GM23248 (cell line): ENCODE measurements around the gene VEZT. TPM values are rescaled to one million over a fixed set of nuclear protein-coding genes. Genes with fewer than 3 reads are reported as not detected.
"Not testable (repeated sequence)": the region's sequence is repeated elsewhere in the genome, so short reads cannot be mapped to it uniquely, and the experiment has no call there.

ENCODE experiments used
- DNase-seq: peaks from one replicate; pipeline ENCODE4 v3.0.0-alpha.2; 2015
- H2AFZ ChIP-seq: fragments of 200-600 bp; sonication (generic); 2 replicates; pipeline ENCODE4 v1.6.1; 2016; ENCODE audit warnings: antibody characterized with exemption
- H3F3A ChIP-seq: fragments of 200-600 bp; sonication (generic); 2 replicates; pipeline ENCODE4 v1.6.1; 2016; ENCODE audit warnings: mild to moderate bottlenecking, antibody characterized with exemption, mixed run types; ENCODE audit not compliant: insufficient read depth
- H3K27ac ChIP-seq: fragments of 200-600 bp; sonication (generic); 2 replicates; pipeline ENCODE4 v1.5.1; 2016; ENCODE audit warnings: mild to moderate bottlenecking
- H3K27me3 ChIP-seq: fragments of 200-600 bp; sonication (generic); replicated peaks from 2 replicates; pipeline ENCODE4 v1.6.1; 2016; ENCODE audit warnings: mild to moderate bottlenecking; ENCODE audit not compliant: insufficient read depth
- H3K36me3 ChIP-seq: fragments of 200-600 bp; sonication (generic); 2 replicates; pipeline ENCODE4 v1.6.1; 2016; ENCODE audit warnings: low read depth, mild to moderate bottlenecking
- H3K4me1 ChIP-seq: fragments of 200-600 bp; sonication (generic); 2 replicates; pipeline ENCODE4 v1.6.1; 2016; ENCODE audit warnings: mild to moderate bottlenecking; ENCODE audit not compliant: insufficient read depth
- H3K4me2 ChIP-seq: fragments of 200-600 bp; sonication (generic); one replicate; pipeline ENCODE4 v1.6.1; 2016; ENCODE audit warnings: mild to moderate bottlenecking; ENCODE audit not compliant: unreplicated experiment
- H3K4me3 ChIP-seq: fragments of 200-600 bp; sonication (generic); 2 replicates; pipeline ENCODE4 v1.5.1; 2016; ENCODE audit warnings: mild to moderate bottlenecking
- H3K79me2 ChIP-seq: fragments of 200-600 bp; sonication (generic); 2 replicates; pipeline ENCODE4 v1.6.1; 2016; ENCODE audit warnings: mild to moderate bottlenecking; ENCODE audit not compliant: insufficient read depth
- H3K9ac ChIP-seq: fragments of 200-600 bp; sonication (generic); 2 replicates; pipeline ENCODE4 v1.6.1; 2016; ENCODE audit warnings: mild to moderate bottlenecking
- H3K9me2 ChIP-seq: fragments of 200-600 bp; sonication (generic); 2 replicates; pipeline ENCODE4 v1.6.1; 2016; ENCODE audit warnings: mixed run types, mild to moderate bottlenecking, moderate library complexity; ENCODE audit not compliant: insufficient read depth
- H3K9me3 ChIP-seq: fragments of 200-600 bp; sonication (generic); one replicate; pipeline ENCODE4 v1.6.1; 2017; ENCODE audit warnings: low read depth
- H4K20me1 ChIP-seq: fragments of 200-600 bp; sonication (generic); 2 replicates; pipeline ENCODE4 v1.6.0; 2016; ENCODE audit not compliant: insufficient read depth
- EZH2 ChIP-seq: fragments of 200-600 bp; sonication (generic); IDR thresholded peaks from 2 replicates; pipeline ENCODE4 v1.6.1; 2018; ENCODE audit warnings: antibody characterized with exemption, mild to moderate bottlenecking; ENCODE audit not compliant: insufficient read depth, poor library complexity, severe bottlenecking
- EZH2phosphoT487 ChIP-seq: fragments of 200-600 bp; sonication (generic); IDR thresholded peaks from 2 replicates; pipeline ENCODE4 v1.6.1; 2018; ENCODE audit warnings: antibody characterized with exemption, moderate library complexity, mild to moderate bottlenecking, low read depth; ENCODE audit not compliant: insufficient read depth
- WGBS, 2 experiments: methylation state at CpG; one replicate each; pipeline ENCODE4 v1.1.6; 2015 to 2017; ENCODE audit warnings: low lambda C conversion rate in 2 of 2, low coverage in 1 of 2; ENCODE audit errors: missing lambda C conversion rate in 2 of 2; 5-methylcytosine and 5-hydroxymethylcytosine counted together
- in situ Hi-C: fragments of 300-500 bp; cut with MboI; formaldehyde crosslinking; loops from 2 replicates; pipeline ENCODE4 v1.15.0; 2020
- polyA plus RNA-seq: library from polyadenylated mRNA; unstranded; fragments of >200 nt; fragmentation: Nextera tagmentation; extraction: Ambion mirVana; gene quantifications from 2 replicates; pipeline ENCODE4 v1.2.1, GENCODE V29; 2016
- total RNA-seq: library from RNA; depleted of rRNA; stranded (reverse); fragments of >200 nt; shearing (Covaris generic); gene quantifications from 2 replicates; pipeline ENCODE4 v1.2.3, GENCODE V29; 2014

The VEZT gene
- total and polyA plus RNA-seq, 2 experiments from 2014 or later: 36.9 to 40.2 TPM

DNA sequence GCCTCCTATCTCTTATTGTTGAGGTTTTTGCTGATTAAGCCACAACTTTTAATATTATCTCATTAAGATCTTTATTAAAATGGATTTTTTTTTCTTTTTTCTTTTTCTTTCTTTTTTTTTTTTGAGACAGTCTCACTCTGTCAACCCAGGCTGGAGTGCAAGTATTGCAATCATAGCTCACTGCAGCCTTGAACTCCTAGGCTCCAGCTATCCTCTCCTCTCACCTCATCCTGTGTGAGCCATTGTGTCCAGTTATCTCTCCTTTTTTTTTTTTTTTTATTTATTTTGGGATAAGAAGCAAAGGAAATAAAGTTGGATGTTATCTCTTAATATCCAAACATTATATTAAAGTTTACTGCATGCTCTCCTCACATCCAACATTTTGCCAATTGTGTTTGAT is 12.7 kb downstream of the VEZT start:
- Histone ChIP-seq H3K36me3 (no peaks in the 10 kb centered on the region), H3K4me3 (no peak overlapping the region), H3K4me1 (no peaks in the 10 kb centered on the region), H4K20me1 (no peaks in the 10 kb centered on the region; the same call in 1 of the 2 replicates), H3K9ac (no peak overlapping the region), H3K27me3 (no peaks in the 10 kb centered on the region), H2AFZ (no peak overlapping the region), H3K9me2 (no peaks in the 10 kb centered on the region), H3K27ac (no peak overlapping the region), H3F3A (no peaks in the 10 kb centered on the region), H3K79me2 (peaks cover 94% of the 10 kb centered on the region), H3K4me2 (no peak overlapping the region), H3K9me3 (no peaks in the 10 kb centered on the region)
- in situ Hi-C loops: no loop called here
- DNase-seq: no peak
- TF ChIP-seq EZH2phosphoT487 (no peak), EZH2 (no peak)

DNA sequence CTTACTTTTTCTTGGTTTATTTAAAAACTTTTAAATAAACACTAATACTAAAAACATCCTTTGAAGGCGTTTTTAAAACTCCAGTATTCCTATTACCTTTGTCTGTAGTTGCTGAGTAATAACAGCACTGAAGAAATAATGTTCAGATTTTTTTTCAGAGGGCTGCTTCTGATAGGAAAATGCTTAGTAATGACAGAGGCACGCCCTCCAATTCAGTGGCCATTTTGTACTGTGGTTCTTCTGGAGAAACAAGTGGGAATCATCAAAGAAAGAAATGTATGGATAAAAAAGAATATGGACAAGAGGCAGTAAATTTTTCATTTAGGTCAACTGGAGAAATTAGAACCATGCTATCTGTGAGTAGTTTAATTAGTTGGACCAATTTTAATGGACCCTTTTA is 13.6 kb downstream of the VEZT start:
- no peaks in the 10 kb centered on the region for H3K36me3 ChIP-seq
- TF ChIP-seq EZH2phosphoT487 (no peak), EZH2 (no peak)
- no peaks in the 10 kb centered on the region for H3K9me3 ChIP-seq
- no peak overlapping the region for H3K27ac ChIP-seq
- DNase-seq: peak; percentile 34
- no peaks in the 10 kb centered on the region for H3K4me1 ChIP-seq
- no peaks in the 10 kb centered on the region; the same call in 1 of the 2 replicates for H4K20me1 ChIP-seq
- in situ Hi-C loops: no loop called here
- H3K4me3 ChIP-seq: no peak overlapping the region
- no peak overlapping the region for H3K4me2 ChIP-seq
- peaks cover 86% of the 10 kb centered on the region for H3K79me2 ChIP-seq
- H3K9me2 ChIP-seq: no peaks in the 10 kb centered on the region
- 94 to 98% methylated on average over 2 of the region's 2 CpGs for WGBS, 2 experiments
- H3K9ac ChIP-seq: no peak overlapping the region
- H2AFZ ChIP-seq: no peak overlapping the region
- H3K27me3 ChIP-seq: no peaks in the 10 kb centered on the region
- no peaks in the 10 kb centered on the region for H3F3A ChIP-seq

- H3K27ac ChIP-seq, in situ Hi-C loops, H3K9ac ChIP-seq, H3K9me3 ChIP-seq, H3K36me3 ChIP-seq, DNase-seq, H4K20me1 ChIP-seq, H3K4me2 ChIP-seq, H3K4me3 ChIP-seq, H2AFZ ChIP-seq, H3K9me2 ChIP-seq, H3K4me1 ChIP-seq, H3K27me3 ChIP-seq, H3F3A ChIP-seq: not testable (repeated sequence)
- 98 to 99% methylated on average over 14 of the region's 14 CpGs for whole genome bisulfite sequencing, 2 experiments
- peaks cover 86% of the 10 kb centered on the region for H3K79me2 ChIP-seq
Measured at GRCh38 chr12:95234187-95234586, 16.6 kb downstream of the VEZT start.

DNA sequence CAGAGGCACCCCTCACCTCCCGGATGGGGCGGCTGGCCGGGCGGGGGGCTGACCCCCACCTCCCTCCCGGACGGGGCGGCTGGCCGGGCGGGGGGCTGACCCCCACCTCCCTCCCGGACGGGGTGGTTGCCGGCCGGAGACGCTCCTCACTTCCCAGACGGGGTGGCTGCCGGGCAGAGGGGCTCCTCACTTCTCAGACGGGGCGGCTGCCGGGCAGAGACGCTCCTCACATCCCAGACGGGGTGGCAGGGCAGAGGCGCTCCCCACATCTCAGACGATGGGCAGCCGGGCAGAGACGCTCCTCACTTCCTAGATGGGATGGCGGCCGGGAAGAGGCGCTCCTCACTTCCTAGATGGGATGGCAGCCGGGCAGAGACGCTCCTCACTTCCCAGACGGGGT is 18.0 kb downstream of the VEZT start:
- H4K20me1 ChIP-seq, H3K9me2 ChIP-seq, DNase-seq, H3K9ac ChIP-seq, H3K9me3 ChIP-seq, H3K27ac ChIP-seq, H3K36me3 ChIP-seq, H3K4me3 ChIP-seq, H2AFZ ChIP-seq, H3K27me3 ChIP-seq, H3K4me2 ChIP-seq, H3K4me1 ChIP-seq, in situ Hi-C loops, H3F3A ChIP-seq: not testable (repeated sequence)
- WGBS, 2 experiments: 89% methylated on average over 12 of the region's 31 CpGs; no CpG with 5 or more reads in 1 of the 2 experiments
- H3K79me2 ChIP-seq: peaks cover 86% of the 10 kb centered on the region

DNA sequence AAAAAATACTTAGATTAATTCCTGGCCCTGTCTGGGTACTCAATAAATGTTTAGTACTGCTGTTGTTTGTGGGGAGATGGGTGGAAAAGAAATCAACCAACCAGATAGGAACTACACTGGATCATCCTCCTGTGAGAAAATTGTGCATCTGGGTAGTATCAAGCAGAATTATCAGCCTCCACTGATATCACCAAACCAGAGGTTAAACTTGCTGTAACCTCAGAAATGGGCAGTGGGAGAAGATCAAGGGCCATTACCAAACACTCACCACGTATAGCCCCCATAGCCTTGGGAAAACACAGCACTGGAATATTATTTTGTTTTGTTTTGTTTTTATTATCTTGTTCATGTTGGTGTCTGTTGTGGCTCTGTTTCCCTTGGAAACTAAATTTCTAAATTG is 19.7 kb downstream of the VEZT start:
- no peaks in the 10 kb centered on the region for H3K36me3 ChIP-seq
- no peaks in the 10 kb centered on the region for H4K20me1 ChIP-seq
- H3K27me3 ChIP-seq: no peaks in the 10 kb centered on the region
- no peaks in the 10 kb centered on the region for H3F3A ChIP-seq
- no peaks in the 10 kb centered on the region for H3K9me2 ChIP-seq
- DNase-seq: no peak
- in situ Hi-C loops: no loop called here
- H3K4me2 ChIP-seq: no peak overlapping the region
- H3K9ac ChIP-seq: no peak overlapping the region
- no peak for TF ChIP-seq EZH2phosphoT487
- TF ChIP-seq EZH2: no peak
- peaks cover 86% of the 10 kb centered on the region for H3K79me2 ChIP-seq
- H3K4me3 ChIP-seq: no peak overlapping the region
- WGBS, 2 experiments: 11 to 13% methylated on average over 1 of the region's 1 CpG
- H3K4me1 ChIP-seq: no peaks in the 10 kb centered on the region
- no peak overlapping the region for H3K27ac ChIP-seq
- no peaks in the 10 kb centered on the region for H3K9me3 ChIP-seq
- no peak overlapping the region for H2AFZ ChIP-seq
